GM10266 (cell line): ENCODE measurements around the gene OPRM1.

Experiments used
- DNase-seq: peaks from one replicate; pipeline ENCODE4 v3.0.0; 2012; ENCODE audit errors: extremely low spot score
- CTCF ChIP-seq: IDR thresholded peaks from 2 replicates; pipeline ENCODE4 v1.5.1; 2012; ENCODE audit warnings: mild to moderate bottlenecking, low read depth; ENCODE audit not compliant: control insufficient read depth, insufficient read depth; ENCODE audit errors: missing control alignments

OPRM1 gene

GRCh38 chr6:154202958-154203357, 163.9 kb downstream of the OPRM1 start:
- TF ChIP-seq CTCF: no peak
- no peak for DNase-seq

- no peak for TF ChIP-seq CTCF
- no peak for DNase-seq
These were observed 167.1 kb downstream of the OPRM1 start for GRCh38 chr6:154206141-154206540.

GRCh38 chr6:154206996-154207395, 168.0 kb downstream of the OPRM1 start:
- TF ChIP-seq CTCF: no peak
- DNase-seq: no peak

- no peak for TF ChIP-seq CTCF
- no peak for DNase-seq
These were observed 170.5 kb downstream of the OPRM1 start for GRCh38 chr6:154209555-154209954.

- TF ChIP-seq CTCF: no peak
- DNase-seq: no peak
These were observed 171.6 kb downstream of the OPRM1 start for GRCh38 chr6:154210678-154211077.

- DNase-seq: no peak
- TF ChIP-seq CTCF: no peak
These were observed 174.7 kb downstream of the OPRM1 start for GRCh38 chr6:154213782-154214181.

- TF ChIP-seq CTCF: no peak
- no peak for DNase-seq
These were observed 179.3 kb downstream of the OPRM1 start for GRCh38 chr6:154218301-154218700.
